Measurements from ENCODE around the gene ZSCAN31. TPM values are rescaled to one million over a fixed set of nuclear protein-coding genes. Genes with fewer than 3 reads are reported as not detected.
"Not testable (repeated sequence)": the region's sequence is repeated elsewhere in the genome, so short reads cannot be mapped to it uniquely, and the experiment has no call there.

Gene ZSCAN31
- 10 to 100 TPM in 3 of 4 donors, 1 to 10 TPM in 1; 9.1 to 11.0 (median 10.5) TPM for polyA plus RNA-seq (ENCODE audit: insufficient read length in 4 of 4)

DNA sequence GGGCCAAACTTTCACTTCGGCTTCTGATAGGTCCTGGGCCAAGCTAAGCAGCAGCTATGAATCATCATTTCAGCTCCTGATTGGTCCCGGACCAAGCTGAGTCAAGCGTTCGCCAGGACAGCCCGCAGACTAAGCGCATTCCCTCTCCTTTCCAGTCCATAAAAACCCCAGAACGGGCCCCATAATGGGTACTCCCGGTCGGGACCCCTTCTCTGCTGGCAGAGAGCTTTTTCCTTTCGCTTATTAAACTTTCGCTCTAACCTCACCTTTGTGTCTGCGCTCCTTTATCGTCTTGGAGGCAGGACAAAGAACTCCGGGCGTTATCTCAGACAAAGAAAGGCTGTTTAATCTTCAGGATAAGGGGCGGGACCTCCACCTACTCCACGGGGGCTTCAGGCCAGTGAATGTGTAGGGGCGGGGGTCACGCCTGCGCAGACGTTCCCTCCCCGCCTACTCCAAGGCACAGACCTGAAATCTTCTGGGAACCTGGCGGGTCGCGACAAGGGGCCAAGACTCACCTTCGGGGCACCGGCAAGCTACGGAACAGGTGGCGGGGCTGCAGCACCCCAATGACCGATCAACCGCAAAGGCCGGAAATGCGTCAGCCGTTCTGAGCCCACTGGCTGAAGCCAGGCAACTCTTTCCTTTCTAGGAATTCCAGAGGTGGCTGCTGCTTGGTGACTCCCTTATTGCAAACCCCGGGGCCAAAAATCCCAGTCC lies at the start of gene ZSCAN31:
ZSCAN31 (minus strand) TSS at position 585 of the 720 bp plus-strand sequence. CDS start 6,465 bp downstream, outside the sequence.
- DNase-seq (ENCODE audit: low read depth in 4 of 4, low spot score in 3 of 4), result peak; percentile 95 to 99 (median 96)

DNA sequence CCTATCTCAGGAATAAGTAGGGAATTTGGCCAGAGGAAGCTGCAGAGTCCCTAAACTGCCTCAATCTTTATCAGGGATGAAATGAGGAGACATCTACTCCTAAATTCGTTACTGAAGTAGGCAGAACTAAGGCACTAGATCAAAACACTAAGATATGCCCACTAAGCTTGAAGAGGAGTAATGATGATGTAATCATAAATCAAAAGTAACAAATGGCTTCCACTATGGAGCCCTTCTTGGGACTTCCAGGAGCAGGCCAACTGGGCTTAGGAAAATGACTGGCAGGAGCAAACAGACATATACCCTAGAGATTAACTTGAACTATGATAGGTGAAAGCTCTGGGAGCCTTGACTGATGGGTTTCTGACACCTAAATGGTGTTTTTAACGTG lies 48.2 kb upstream of the ZSCAN31 start:
- no peak for DNase-seq (ENCODE audit: low read depth in 4 of 4, low spot score in 3 of 4)

DNA sequence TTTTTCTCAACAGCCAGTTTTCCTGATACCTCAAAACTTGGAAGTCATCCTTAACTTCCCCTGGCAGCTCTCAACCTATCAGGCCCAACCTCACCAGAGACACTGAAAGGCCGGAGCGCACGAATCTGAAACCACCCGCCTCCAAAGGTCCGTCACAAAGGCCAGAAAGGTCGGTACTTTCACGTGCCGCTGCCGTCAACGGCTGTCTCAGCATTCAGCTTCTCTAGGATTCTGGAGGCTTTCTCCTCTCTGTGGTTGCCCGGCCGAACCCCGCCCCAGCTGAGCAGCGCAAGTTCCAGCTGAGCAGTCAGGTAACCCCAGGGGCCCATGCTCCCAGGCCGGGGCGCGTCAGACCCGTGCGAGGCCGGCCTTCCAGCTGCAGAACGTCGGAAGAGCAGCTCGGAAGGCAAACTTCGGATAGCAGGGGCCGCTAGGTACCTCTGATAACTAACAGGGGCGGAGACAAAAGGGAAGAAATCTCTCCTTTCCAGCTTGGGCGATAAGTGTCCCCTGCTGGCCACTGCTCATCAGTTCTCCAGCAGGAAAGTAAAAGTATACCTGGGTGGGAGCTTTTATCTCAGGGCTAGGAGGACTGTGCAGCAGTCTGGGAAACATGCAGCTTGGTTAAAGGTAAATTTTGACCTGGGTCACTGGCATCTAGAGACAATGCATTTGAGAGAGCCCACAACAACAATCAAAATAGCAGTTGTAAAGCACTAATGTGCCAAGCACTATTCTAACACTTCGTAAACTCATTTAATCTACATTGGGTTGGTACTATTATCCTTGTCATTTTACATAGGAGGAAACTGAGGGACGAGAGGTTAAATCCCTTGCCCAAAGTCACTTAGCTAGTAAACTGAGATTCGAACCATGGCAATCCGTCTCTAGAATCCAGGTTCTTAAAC lies 47.5 kb upstream of the ZSCAN31 start:
- peak; percentile 72 to 85 (median 78) for DNase-seq (ENCODE audit: low read depth in 4 of 4, low spot score in 3 of 4)

DNA sequence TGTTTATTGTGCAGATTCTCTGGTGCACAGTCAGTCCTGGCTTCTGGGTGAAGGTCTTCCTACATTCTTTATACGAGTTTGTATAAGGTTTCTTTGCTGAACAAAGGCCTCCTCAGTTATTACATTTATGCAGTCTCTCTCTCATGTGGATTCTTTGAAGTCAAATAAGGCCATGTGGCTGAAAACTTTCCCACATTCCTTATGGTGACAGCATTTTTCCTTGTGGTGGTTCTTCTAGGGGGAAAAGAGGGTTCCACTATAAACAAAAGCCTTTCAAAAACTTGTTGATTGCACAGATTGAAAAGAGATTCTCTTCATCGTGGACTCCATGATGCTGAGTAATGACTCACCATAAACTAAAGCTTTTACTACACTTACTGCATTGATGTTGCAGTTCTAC lies 44.4 kb upstream of the ZSCAN31 start:
- DNase-seq (ENCODE audit: low read depth in 4 of 4, low spot score in 3 of 4), result no peak

DNA sequence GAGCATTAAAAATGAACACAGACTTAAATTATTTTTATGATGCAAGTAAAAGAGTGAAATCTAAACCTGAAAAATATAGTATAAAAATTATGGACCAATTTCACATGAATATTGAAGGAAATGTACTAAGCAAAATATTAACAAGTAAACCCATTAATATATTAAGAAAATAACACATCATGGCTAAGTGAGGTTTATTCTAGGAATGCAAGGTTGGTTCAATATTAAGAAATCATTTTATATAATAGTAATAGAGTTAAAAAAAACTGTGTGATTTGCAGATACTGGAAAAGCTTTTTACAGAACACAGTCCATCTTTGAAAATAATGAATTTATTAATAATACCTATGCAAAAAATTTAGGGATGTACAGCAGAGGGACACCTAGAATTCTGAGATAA lies 42.7 kb upstream of the ZSCAN31 start:
- DNase-seq (ENCODE audit: low read depth in 4 of 4, low spot score in 3 of 4), result no peak

DNA sequence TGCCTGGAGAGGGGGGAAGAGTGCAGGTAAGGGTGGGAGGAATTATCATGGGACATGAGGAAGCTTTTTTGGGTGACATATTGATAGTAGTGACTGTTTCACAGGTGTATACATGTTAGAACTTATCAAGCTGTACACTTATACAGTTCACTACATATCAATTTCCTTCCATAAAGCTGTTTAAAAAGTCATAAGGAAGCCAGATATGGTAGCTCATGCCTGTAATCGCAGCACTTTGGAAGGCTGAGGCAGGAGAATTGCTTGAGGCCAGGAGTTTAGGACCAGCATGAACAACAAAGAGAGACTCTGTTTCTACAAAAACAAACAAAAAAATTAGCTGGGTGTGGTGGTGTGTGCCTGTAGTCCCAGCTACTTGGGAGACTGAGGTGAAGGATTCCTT lies 41.9 kb upstream of the ZSCAN31 start:
- no peak for DNase-seq (ENCODE audit: low read depth in 4 of 4, low spot score in 3 of 4)

DNA sequence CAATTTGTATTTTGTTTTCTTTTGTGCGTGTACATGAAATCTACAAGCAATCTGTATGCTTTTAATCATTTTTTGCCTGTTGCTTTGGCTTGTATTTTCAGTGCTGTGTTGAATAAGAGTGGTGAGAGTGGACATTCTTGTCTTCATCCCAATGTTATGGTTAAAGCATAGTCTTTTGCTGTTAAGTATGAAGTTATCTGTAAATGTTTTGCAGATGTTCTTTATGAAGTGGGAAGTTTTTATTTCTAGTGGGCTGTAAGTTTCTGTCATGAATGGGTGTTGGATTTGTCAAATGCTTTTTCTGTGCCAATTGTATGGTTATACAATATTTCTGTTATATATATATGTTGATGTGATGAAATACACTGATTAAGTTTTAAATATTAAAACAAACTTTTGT lies 38.0 kb upstream of the ZSCAN31 start:
- no peak for DNase-seq (ENCODE audit: low read depth in 4 of 4, low spot score in 3 of 4)

DNA sequence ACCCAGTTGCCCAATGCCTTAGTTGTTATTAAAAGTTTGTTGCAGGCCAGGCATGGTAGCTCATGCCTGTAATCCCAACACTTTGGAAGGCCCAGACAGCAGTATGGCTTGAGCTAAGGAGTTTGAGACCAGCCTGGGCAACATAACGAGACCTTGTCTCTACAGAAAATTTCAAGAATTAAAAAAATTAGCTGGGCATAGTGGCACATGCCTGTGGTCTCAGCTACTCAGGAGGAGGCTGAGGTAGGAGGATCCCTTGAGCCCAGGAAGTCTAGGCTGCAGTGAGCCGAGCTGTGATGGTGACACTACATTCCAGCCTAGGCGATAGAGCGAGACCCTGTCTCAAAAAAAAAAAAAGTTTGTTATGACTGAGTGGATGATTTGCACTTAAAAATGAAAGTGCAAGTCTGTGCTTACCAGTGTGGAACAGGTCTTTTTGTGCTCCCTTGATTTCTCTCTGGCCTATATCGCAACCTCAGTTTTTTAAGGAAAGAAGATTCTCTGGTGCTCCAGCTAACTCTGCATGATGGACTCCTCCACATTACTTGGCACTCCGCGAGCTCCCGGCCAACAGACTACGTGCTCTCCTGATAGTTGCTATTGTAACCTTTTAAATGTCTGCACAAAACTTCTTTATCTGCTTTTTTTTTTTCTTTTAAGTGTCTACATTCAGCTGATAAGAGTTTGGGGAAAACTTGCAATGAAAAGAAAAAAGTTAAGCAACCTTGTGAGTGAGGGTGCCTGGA lies 35.9 kb upstream of the ZSCAN31 start:
- no peak for DNase-seq (ENCODE audit: low read depth in 4 of 4, low spot score in 3 of 4)

DNA sequence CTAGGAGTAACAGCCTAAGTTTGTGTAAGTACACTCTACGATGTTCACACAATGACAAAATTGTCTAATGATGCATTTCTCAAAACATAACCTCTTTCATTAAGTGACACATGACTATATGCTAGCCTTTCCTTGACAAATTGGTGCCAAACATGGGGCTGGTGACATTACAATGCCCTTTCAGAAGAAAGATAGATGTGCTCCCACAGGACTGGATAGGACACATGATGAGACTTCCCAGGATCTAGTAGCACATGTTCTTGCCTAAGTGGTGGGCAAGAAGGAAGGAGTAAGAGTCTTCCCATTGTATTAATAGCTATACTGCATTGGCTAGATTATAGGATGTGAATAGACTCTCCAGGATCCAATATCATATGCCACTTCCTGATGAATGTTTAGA lies 35.3 kb upstream of the ZSCAN31 start:
- no peak for DNase-seq (ENCODE audit: low read depth in 4 of 4, low spot score in 3 of 4)

DNA sequence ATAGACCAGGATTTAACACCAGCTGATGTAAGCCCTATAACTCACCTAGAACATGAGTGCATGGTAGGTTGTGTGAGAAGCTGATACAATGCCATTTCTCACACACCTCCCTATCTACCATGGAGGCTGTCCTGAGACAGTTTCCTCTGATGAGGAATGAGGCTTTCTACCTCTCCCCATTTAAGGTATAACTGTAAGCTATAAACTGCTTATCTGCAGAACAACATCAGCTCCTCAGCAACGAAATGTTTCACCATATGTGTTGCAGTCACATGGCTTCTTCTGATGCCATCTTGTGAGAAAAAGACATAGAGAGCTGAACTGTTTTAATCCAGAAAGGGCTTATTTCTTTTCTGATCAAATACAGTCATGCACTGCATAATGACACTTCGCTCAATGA lies 34.5 kb upstream of the ZSCAN31 start:
- no peak for DNase-seq (ENCODE audit: low read depth in 4 of 4, low spot score in 3 of 4)

DNA sequence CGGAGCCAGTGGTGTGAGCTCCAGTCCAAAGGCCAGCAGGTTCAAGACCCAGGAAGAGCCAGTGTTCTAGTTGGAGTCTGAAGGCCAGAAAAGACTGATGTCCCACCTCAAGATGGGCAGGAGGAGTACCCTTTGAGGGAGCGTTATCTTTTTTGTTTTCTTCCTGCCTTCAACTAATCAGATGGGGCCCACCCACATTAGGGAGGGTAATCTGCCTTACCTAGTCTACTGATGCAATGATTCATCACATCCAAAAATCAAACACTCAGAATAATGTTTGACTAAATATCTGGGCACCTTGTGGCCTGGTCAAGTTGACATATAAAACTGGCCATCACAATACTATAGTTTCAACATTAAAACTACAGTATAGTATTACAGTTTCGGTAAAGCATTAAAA lies 33.5 kb upstream of the ZSCAN31 start:
- DNase-seq (ENCODE audit: low read depth in 4 of 4, low spot score in 3 of 4), result no peak

DNA sequence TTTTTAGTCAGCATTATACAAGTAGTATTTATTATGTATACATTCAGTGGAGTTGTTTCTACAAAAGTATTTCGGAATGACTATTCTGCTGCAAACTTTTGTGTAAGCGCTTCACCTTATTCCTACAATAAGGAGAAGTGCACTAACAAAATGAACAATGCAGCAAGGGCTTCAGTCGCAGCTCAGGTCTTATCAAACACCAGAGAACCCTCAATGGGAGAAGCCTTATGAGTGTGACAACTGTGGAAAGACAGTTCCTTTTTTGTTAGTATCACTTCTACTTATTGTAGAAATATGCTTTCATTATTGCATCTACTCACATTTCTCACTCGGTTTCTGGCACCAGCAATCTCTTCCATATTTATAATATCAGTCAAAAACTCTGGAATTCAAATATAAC lies 32.6 kb upstream of the ZSCAN31 start:
- no peak for DNase-seq (ENCODE audit: low read depth in 4 of 4, low spot score in 3 of 4)

DNA sequence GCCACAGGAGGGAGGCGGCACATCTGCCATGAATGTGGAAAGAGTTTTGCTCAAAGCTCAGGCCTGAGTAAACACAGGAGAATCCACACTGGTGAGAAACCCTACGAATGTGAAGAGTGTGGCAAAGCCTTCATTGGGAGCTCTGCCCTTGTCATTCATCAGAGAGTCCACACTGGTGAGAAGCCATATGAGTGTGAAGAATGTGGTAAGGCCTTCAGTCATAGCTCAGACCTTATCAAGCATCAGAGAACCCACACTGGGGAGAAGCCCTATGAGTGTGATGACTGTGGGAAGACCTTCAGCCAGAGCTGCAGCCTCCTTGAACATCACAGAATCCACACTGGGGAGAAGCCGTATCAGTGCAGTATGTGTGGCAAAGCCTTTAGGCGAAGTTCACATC lies 29.6 kb upstream of the ZSCAN31 start:
- not testable (repeated sequence) for DNase-seq (ENCODE audit: low read depth in 4 of 4, low spot score in 3 of 4)

DNA sequence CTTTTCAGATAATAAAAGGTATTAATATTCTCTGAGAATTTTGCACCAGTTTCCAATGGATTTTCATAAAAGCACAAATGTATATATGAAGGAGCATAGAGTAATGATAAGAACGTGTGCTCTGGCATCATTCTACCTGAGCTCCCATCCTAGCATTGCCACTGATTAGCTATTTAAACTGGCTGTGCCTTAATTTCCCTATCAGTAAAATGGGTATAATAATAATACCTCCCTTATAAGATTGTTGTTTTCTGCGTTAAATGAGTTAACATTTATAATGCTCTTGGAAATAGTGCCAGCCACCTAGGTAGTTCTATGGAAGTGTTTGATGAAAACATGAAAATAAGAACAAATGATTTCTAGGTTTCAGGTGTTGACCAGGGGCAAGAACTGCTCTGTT lies 25.0 kb upstream of the ZSCAN31 start:
- DNase-seq (ENCODE audit: low read depth in 4 of 4, low spot score in 3 of 4), result no peak

DNA sequence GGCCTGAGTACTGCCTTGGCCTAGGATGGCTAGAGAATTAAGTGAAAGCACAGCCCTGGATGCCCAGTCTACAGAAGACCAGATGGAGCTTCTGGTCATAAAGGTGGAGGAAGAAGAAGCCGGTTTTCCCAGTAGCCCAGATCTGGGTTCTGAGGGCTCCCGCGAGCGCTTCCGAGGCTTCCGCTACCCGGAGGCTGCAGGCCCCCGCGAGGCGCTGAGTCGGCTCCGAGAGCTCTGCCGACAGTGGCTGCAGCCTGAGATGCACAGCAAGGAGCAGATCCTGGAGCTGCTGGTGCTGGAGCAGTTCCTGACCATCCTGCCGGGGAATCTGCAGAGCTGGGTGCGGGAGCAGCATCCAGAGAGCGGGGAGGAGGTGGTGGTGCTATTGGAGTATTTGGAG lies 23.6 kb upstream of the ZSCAN31 start:
- DNase-seq (ENCODE audit: low read depth in 4 of 4, low spot score in 3 of 4), result not testable (repeated sequence)

DNA sequence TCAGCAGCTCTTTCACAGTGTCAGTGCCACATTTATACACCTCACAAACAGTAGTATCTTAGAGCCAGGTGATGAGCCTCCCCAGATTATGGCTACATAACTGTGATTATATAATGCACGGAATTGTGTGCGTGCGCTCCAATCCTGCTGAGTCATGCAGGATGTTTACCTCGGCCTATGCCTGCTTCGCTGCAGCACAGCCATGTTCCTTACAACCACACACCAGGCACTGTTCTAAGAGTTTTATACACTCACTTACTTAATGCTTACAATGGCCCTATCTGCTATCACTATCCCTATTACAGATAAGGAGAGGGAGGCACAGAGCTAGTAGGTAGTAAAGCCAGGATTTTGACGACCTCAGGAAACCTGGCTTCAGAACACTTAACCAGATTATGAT lies 21.1 kb upstream of the ZSCAN31 start:
- no peak for DNase-seq (ENCODE audit: low read depth in 4 of 4, low spot score in 3 of 4)

DNA sequence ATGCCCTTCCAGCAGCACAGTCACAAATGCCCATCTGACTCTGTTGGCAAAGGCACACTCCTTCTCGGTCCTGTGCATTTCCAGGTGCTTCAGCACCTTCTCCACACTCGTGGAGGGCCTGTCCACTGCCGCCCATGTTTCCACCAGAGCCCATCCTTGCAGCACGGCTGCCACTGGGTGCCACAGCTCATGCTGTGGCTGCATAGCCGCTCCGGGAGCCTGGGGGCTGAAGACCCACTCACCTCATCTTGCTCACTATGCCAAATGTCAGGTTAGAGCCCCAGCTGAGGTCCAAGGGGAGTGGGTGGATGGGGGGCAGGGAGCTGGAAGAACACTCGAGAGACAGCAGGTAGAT lies 20.7 kb upstream of the ZSCAN31 start:
- DNase-seq (ENCODE audit: low read depth in 4 of 4, low spot score in 3 of 4), result no peak

DNA sequence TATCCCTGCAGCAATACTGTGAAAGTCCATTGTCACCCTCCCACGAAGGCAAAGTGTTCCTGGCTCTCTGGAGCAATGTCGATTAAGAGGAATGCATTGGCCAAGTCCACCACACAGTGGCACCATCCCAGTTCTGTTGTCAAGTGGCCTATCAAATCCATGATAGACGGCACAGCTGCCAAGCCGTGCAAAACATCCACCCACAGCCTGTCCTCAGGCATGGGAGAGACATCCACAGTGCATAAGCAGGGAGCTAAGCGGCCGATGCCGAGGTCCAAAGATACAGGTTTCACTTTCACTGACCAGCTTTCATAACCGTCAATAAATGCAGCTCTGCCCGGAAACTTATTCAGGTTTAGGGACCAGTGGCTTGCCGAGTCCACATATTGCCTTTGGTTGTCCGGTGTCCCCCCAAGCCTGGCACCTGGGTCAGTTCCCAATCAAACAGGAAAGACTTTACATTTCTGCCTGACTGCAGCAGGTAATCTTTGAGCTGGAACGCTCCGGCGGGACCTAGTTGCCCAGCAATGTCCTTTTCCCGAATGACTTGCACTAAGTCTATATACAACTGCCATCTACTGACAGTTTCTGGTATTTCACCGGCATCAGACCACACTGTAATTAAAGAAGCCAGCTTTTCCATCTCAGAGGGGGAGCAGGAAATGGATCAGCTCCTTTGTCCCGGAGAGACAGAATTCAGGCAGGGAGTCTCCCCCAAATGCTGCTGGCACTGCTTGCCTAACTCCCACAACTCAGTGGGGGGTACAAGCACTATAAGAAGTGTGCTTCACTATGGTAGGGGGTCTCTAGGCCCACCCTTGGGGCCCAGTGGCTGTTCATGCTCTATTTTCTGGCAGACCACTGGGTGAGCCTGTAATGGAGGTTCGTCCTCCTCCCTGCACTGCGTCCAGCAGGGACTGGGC lies 20.1 kb upstream of the ZSCAN31 start:
- DNase-seq (ENCODE audit: low read depth in 4 of 4, low spot score in 3 of 4), result peak in 3 of 4 donors; percentile 81 to 89 (median 81)

DNA sequence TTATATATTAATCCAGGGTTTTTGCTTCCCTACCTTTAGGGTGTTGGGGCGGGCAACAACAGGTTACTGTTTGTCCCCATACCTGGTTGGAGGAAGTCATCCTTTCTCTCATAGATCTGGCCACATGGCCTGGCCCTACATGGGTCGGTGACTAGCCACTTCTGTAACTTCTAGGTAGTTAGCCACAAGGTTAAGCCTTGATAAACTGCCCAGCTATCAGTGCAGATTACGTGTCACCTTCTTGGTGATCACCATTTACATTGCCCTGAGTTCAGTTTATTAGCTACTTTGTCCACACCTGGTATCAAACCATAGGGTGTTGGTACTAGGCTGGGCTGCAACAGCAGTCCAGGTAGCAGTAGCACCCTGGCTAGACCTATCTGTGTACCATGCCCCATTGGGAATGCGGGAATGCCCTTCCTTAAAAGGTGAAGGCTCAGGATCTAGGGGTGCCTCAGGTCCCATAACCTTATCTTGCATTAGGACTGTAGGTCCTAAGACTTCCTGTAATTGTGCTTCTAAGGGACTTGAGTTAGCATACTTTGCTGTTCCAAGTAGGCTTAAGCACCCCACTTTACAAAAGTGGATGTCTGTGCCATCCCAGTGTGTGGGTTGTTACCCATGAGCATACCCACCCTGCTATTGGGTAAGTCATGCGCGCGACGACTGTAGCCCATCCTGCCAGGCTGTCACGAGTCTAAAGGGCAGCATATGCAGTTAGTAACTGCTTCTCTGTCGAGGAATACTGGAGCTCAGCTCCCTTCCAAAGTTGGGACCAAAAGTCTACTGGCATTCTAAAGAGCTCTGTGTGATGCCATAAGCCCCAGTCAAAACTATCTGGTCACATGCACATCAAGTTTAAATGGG lies 19.0 kb upstream of the ZSCAN31 start:
- DNase-seq (ENCODE audit: low read depth in 4 of 4, low spot score in 3 of 4), result no peak

All from left renal pelvis (tissue), 4 donors.